ENCODE data around the gene SNX32.

The SNX32 gene

DNA sequence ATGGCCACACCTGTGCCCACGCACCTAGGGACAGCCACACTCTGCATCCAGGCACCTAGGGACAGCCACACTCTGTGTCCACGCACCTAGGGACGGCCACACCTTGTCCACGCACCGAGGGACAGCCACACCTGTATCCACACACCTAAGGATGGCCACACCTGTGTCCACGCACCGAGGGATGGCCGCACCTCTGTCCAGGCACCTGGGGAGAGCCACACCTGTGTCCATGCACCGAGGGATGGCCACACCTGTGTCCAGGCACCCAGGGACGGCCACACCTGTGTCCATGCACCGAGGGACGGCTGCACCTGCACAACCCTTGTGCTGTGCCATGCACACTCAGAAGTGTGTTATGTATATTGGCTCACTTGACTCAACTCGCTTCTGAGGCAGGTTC is 36.1 kb upstream of the SNX32 start:
- DNase-seq (ENCODE audit: low read depth), result no peak

DNA sequence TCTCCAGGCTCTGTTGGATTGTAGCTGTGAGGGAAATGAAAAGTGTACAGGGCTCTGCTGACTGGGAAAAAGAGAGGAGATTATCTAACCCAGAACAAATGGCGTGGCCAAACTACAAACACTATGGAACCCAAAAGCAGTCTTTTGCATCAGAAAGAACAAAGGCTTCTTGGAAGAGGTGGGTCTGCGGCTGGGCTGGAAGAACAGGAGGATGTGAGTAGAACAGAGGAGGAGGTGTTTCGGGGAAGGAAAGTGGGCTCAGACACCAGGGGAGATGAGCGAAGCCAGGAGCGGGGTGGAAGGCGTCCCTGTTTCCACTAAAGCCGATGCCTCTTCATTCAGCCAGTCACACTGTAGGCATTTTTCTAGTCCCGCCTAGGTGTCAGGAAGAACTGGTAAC is 34.9 kb upstream of the SNX32 start:
- DNase-seq (ENCODE audit: low read depth), result no peak

DNA sequence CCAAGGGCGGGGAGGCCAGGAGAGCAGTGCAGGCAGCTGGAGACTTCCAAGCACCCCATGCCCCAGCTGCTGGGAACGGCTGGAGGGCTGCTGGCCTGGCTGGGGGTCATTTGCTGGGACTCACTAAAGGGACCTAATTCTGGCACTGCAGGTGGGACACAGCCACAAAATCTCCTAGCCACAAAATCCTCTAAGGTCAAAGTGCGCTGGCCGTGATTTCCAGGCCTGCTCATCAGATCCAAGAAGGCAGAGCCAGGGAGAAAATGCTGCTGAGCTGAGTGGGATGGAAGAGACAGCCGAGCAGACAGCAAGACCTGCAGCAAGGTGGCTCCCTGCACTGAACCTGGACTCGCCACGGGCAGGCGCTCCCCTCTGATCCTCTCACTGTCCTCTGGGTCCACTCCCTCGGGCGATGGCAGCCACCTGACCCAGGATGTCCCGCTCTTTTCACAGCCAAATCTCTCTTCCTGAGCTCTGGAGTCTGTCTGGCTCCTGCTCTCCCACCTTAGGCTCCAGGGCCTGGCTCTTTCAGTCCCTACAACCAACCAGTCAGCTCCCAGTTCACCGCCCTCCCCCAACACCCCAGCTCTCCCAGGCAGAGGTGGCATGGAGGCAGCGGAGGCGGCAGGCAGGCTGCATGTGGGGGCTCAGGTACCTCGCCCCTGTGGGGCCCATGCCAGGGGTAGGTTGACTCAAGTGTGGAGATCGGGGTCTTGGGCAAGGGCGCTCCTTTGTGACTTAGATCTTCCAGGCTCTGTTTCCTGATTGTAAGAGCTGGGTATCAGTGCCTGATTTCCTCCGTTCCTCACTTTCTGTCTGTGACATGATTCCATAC is 32.4 kb upstream of the SNX32 start:
- no peak for DNase-seq (ENCODE audit: low read depth)

DNA sequence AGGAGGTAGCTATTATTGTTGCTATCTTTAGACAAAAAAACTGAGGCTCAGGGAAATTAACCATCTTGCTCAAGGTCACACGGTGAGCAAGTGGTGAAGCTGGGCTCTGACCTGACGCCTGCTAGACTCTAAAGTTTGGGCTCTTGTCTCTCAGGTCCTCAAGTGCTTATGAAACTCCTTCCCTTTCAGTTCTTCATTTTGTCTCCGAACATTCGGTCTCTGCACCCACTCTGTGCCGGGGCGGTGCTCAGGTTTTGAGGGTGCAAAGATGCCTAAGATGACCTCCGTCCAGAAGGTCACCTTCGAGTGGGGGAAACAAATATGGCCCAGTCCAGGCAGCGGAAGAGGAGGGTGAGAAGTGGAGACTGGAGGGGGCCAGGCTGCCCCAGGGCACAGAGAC is 30.9 kb upstream of the SNX32 start:
- no peak for DNase-seq (ENCODE audit: low read depth)

DNA sequence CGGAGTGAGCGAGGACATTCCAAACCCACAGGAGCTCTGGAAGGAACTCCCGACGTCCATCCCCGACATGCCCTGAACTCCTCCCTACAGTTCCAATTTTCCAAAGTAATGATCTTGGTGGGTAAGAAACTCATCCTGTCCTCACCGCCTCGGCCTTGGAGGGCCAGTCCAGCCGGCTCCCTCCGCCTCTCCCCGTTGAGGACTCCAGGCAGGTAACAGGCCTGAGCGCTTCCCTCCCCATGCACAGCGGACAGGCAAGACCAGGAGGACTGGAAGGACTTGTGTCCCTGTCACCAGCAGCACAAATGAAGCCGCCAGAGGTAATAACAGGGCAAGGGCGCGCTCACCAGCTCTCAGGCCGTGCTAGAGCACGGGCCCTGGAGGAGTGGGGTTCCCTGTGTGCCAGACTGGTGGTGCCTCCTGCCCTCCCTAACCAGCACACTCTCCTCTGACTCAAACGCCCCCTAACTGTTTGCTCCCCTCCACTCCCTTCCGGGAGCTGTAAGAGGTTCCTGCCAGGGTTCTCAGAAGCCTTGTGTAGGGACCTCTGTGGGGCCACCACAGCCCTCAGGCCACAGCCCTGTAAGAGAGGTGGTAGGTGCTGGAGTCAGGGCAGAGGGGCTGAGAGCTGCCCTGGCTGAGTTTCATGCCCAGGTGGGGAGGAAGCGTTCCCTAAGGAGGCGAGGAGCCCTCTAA is 29.8 kb upstream of the SNX32 start:
- no peak for DNase-seq (ENCODE audit: low read depth)

DNA sequence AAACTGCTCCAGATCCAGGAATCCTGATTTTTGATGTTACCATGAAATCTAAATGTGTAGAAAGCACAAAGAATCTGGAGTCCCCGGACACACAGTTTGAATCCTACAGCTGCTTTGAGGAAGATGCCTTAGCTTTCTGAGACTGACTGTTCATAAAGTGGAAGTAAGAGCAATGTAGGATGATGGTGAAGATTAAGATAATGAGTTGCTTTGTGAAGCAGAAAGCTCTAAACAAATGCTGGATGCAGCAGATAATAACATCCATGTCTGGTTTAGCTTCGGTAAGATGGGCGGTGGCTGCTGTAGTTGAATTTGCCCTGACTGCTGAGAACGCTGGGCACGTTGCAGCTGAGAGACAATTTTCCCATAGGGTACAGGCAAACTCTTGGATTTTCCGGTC is 26.8 kb upstream of the SNX32 start:
- DNase-seq (ENCODE audit: low read depth), result no peak

DNA sequence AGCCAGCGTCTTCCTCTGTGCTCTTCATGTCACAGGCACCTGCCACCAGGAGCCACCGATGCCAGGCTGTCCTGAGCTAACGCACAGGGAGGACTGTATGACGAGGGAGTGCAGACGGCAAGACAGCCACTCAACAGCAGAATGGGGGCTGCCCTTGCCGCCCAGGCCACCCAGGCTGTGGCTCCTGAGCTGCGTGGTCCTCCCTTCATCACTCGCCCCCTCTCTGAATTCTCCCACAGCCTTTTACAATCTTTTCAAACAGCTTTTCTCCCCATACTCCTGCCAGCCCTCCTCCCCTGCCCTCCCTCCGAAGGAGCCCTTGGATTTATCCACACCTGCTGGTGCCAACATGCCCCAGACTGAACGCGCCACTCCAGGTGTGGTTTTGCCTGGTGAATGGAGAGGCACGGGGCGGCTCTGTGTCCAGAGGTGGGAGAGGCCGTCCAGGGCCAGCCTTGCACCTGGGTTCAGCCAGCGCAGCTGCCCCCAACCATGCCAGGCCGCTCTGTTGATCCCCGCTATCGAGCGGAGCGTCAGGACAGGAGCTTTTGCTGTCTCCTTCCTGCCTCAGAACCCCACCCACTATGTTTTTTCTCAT is 24.9 kb upstream of the SNX32 start:
- DNase-seq (ENCODE audit: low read depth), result no peak

DNA sequence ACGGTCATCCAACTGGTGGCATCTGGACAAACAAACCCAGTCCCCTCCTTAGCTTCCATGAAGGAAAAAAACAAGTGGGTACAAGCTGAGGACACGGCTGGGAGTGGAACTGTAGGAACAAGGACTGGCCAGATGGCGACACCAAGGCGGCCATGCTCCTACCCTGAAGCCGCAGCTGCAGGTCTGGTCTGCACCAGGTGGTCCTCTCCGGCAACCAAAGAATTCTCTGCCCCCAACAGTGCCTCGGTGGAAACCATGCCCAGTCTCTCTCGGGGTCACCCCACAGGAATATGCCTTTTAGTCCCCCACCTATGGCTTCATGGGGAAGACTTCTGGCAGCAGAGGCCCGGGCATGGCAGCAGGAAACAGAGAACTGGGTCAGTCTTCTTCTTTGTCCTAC is 24.3 kb upstream of the SNX32 start:
- no peak for DNase-seq (ENCODE audit: low read depth)

DNA sequence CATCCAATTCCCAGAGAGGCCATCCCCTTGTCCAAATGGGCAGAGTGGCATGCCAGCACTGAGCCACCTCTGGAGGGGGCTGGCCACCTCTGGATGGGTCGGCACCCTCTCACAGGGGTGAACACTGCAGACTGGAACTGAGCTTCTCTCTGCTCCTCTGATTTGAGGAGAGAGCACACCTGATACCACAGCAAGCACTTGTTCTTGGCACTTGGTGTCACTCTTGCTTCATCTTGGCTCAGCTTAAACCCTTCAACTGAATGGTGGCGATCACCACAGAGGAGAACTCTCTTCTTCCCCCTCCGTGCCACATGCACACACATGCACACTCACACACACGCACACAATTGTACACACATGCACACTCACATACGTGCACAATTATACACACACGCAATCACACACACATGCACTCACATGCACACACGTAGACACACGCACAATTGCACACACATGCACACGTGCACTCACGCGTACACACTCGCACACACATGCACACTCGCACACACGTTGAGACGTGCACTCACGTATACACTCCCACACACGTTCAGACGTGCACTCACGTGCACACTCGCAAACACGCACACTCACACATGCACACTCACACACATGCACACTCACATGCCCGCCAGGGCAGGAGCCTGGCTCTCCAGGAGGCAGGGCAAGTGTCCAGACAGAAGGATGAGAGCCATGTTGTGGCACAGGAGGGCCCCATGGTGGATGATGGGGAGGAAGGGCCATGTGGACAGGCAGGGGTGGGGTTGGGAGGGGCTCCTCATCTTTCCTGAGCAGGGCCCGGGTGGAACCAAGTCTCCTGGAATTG is 23.5 kb upstream of the SNX32 start:
- DNase-seq (ENCODE audit: low read depth), result no peak

DNA sequence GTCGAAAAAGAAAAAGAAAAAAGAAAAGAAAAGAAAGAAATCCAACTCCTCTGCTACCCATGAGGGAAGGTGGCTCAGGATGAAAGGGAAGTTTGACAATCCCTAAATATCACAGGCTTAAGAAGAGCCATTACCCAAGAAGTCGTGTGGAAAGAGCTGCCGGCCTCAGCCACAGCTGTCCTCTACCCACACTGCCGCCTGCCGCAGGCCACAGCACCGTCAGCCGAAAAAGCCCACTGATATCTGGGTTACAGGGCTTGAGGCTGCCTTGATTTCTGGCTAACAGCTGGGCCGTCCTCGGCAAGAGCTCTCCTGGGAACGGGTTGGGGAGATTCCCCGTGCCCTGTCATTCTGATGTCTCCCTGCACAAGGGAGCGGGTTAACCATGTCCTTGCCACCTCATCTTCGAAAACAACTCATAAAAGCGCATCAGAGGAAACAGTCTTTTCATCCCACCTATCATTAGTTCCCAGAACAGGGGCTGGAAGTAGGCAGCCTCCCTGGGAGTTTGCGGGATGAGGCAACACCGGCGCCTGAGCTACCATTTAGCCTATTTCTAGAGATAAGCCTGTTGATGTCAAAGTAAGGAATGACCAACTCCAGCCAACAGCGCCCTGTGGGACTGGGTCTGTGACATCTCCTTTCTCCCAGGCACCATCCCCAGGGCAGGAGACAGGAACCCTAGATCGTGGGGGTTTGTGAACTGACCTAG is 21.8 kb upstream of the SNX32 start:
- DNase-seq (ENCODE audit: low read depth), result no peak

DNA sequence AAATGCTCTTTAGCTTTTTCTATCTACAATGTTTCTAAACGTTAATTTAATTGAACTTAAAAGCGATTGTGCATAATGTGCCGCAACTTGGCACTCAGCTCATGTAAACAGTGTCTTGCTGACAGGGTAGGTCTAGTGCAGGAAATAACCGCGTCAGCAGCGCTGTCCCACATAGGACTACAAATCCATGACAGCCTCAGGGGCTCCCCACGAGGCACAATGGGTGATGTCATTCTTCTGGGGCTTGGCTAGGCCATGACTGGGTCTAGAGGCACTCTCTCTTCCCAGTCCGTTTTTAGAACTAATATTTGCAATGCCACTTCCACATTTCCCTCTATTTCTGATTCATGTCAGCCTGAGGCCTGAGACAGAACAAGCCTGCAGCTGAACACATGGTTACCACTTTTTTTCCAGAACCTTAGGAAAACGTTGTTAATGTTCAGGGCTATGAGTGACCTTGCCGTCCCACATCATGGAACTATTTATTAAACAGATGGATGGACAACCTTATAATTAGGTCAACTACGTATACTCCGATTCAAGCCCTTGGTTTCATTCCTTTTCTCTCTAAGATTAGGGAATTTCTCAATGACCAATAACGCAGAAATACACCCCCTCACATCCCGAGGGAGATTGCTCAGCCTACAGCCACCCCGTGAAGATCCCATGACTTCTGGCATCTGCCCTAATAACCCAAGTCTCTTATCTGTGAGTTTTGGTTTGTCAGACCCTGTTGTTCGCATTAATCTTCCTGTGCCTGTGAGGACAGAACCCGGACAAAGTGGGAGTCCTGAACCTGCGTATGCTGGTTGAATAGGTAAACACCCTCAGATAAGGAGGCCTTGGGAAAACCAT is 19.4 kb upstream of the SNX32 start:
- no peak for DNase-seq (ENCODE audit: low read depth)

DNA sequence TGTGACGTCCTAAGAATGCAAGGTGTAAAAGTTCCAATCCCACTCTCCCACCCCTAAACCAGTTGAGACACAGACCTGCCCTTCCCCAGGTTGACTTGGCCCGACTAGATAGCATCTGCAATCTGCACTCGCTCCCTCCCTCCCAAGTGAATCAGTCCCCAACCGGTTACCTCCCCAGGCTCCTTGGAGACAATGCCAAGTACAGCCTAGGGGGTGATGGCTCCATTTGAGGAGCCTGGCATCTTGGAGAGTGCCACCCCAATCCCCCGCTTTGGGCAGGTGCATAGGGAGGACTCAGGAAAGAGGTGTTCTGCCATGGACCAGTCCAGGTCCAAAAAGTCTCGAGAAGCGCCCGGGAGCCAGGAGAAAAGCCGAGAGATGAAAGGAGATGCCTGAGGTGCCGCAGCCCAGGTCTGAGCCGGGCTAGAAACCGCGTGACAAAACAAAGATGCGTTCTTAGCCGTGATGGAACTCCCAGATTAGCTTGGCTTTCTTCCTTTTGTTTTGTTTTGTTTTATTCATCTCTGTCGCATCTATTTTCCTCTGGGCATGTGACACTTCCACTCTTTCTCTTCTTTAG is 18.7 kb upstream of the SNX32 start:
- DNase-seq (ENCODE audit: low read depth), result no peak

DNA sequence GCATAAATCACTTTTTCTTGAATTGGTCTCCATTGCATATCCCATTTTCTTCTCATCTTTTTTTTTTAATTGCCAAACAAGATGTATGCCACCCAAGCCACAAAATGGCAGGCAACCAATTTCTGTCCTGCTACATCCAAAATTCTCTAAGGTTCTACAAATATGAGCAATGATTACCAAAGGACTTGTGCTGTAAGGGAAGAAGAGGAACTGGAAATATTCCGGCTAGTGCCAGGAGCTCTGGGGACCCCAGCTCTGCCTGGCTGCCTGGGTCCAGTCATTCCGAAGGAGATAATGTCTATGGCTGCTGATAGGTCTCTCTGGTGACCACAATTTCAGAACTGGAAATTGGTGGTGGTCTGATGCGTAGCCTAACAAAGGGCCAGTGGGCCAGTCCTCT is 17.1 kb upstream of the SNX32 start:
- no peak for DNase-seq (ENCODE audit: low read depth)

DNA sequence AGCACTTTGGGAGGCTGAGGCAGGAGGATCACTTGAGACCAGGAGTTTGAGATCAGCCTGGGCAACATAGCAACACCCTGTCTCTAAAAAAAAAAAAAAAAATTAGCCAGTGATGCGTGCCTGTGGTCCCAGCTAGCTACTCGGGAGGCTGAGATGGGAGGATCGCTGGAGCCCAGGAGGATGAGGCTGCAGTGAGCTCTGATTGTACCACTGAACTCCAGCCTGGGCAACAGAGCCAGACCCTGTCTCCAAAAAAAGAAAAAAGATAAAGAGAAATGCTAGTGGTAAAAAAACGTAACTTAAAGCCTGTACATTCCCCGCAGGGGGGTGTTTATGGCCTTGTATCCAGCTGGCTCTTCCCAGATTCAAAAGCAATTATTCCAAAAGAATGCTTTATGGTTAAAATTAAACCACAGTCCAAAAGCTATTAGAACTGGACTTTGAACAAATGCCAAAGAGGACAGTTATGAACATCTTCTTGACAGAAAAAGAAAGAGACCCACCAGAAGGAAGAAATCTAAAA is 16.4 kb upstream of the SNX32 start:
- DNase-seq (ENCODE audit: low read depth), result no peak

DNA sequence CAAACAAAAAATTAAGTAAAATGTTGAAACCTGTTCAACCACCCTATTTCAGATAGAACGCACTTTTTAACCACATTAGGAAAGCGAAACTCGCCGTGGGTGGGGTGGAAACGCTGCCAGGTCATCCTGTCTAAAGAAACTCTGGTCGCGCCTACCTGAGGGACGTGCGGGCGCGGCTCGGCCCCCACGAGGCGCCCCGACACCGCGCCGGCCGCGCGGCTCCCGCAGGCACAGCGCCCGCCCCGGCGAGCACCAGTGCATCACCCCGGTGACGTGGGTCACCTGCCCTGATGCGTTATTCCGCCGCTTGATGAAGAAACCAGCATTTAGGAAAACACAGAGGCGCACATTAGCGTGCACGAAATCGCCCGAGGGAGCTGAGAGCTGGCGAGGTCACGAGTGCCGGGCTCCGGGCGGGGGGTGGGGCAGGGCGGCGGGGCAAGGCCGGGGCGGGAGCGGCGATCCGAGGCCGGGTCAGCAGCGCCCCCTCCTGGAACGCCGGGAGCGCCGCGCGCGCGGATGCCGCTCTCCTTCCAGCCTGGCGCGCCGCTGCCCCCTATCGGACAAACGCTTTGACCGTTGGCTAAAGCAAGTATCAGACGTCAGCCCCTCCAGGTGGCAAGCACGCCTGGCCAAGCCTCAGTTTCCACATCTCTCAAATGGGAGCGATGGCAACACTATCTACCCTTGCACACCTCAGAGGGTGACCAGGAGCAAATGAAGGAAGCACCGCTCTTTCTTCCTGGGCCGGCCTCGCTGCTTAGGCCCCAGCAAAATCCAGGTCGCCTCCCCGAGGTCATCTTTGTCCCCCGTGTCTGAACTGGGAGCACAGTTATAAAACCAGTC is 15.7 kb upstream of the SNX32 start:
- DNase-seq (ENCODE audit: low read depth), result peak; percentile 94

DNA sequence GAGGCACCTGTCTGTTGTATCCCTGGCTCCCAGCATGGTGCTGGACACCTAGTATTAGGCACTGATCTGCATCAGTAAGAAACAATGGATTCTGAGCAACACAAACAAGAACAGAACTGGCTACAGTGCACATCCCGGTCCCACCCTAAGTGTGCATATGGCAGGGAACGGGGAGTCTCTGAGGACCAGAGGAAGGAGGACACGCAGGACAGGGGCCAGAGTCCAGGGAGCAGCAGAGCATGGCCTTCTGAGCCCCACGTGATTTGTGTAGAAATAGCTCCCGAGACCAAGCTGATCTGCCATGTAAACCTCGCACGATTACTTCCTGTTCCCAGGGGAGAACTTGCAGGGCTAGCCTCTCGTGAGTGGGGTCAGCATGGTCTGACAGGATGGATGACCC is 12.7 kb upstream of the SNX32 start:
- no peak for DNase-seq (ENCODE audit: low read depth)

DNA sequence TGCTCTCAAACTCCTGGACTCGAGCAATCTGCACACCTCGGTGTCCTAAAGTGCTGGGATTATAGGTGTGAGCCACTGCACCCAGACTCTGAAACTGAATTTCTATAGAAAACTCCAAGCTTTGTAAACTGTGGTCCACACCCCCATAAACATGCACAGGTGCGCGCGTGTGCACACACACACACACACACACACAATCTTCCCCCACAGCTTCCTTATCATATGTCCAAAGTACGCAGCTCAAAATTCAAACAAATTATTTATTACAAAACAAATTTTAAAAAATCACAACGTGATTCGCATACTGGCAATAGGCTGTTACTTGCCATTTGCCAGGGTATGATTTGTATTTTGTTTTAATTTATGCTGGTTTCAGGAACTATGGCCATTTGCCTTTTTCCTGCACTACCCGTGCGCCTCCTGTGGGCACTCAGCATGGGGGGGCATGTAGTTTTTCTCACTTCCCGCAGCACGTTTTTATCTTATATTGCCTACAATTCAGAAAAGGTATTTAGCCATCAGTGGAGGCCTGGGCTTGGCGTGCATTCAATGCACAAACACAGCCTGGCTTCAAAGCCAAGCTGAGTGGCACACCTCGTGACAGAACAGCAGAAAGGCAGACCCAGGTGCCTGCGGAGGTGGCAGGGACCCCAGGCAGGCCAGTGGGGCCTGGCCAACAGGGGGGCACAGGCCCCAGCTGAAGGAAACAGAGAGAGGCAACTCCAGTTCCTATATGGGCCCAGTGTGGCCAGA is 10.8 kb upstream of the SNX32 start:
- DNase-seq (ENCODE audit: low read depth), result no peak

DNA sequence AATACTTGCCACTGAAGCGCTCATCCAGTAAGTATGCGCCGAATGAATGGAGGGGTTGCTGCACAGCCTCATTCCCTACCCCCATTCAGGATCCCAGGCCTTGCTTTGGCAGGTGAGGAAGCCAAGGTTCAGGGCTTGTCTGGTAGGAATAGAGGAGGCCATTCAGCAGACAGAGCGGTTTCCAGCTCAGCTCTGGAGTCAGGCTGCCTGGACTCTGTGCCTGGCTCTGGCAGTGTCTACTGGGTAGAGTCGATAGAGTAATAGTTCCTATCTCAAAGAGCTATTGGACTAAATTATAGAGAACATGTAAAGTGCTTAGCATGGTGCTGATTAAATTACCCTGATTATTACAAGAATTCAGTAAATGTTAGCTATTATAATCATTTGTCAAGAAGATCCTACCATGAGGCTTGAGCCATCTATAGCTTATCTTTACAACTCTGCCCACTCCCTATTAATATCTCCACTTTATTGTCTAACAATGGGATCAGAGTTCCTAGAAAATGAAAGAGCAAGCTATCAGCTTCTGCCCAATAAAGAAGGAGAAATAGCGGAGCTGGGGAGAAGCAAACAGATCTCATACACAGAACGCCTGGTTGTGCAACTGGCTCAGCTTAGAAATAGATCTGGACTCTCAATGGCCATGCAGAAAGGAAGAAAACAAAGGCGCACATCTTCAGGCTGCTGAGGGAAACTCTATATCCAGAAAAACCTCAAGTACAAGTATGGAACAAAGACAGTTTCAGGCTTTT is 6.6 kb upstream of the SNX32 start:
- DNase-seq (ENCODE audit: low read depth), result no peak
